Progenitor cell of endocrine pancreas (in vitro differentiated cells): ENCODE results near the gene TNIK. TPM values are rescaled to one million over a fixed set of nuclear protein-coding genes. Genes with fewer than 3 reads are reported as not detected.

Source experiments
- DNase-seq: peaks from one replicate; pipeline ENCODE4 v3.0.0; 2021; ENCODE audit warnings: low spot score; ENCODE audit not compliant: unreplicated experiment
- H3K27ac Mint-ChIP-seq: 2 replicates; pipeline ENCODE4 v1.8.0; 2021; ENCODE audit warnings: mild to moderate bottlenecking, moderate library complexity, mixed read lengths
- H3K27me3 Mint-ChIP-seq: 2 replicates; pipeline ENCODE4 v1.8.0; 2021; ENCODE audit warnings: mixed read lengths
- H3K36me3 Mint-ChIP-seq: 2 replicates; pipeline ENCODE4 v1.8.0; 2022; ENCODE audit warnings: mixed read lengths; ENCODE audit not compliant: insufficient read depth
- H3K4me1 Mint-ChIP-seq: 2 replicates; pipeline ENCODE4 v1.8.0; 2021; ENCODE audit warnings: low read depth, mixed read lengths
- H3K4me3 Mint-ChIP-seq: 2 replicates; pipeline ENCODE4 v1.8.0; 2021; ENCODE audit warnings: low read depth, mild to moderate bottlenecking, moderate library complexity, mixed read lengths
- H3K9me3 Mint-ChIP-seq: 2 replicates; pipeline ENCODE4 v1.8.0; 2021; ENCODE audit warnings: low read depth, mixed read lengths
- CTCF ChIP-seq: fragments of 200-600 bp; sonication (generic); IDR thresholded peaks from one replicate; pipeline ENCODE4 v1.5.0; 2021; ENCODE audit warnings: antibody characterized with exemption, mild to moderate bottlenecking; ENCODE audit not compliant: unreplicated experiment
- total RNA-seq: library from RNA; stranded (reverse); gene quantifications from 2 replicates; pipeline ENCODE4 v1.2.1, GENCODE V29; 2021

TNIK gene
- total RNA-seq, 1 donor from 2014 or later, result 15.7 TPM

GRCh38 chr3:171145798-171146197 lies 314.4 kb downstream of the TNIK start:
- Mint-ChIP-seq H3K36me3 (peaks cover 2% of the 10 kb centered on the region), H3K27me3 (no peaks in the 10 kb centered on the region), H3K4me3 (no peak overlapping the region), H3K9me3 (no peaks in the 10 kb centered on the region), H3K4me1 (peaks cover 7% of the 10 kb centered on the region), H3K27ac (no peak overlapping the region)
- DNase-seq, result no peak
- TF ChIP-seq CTCF, result no peak

DNA sequence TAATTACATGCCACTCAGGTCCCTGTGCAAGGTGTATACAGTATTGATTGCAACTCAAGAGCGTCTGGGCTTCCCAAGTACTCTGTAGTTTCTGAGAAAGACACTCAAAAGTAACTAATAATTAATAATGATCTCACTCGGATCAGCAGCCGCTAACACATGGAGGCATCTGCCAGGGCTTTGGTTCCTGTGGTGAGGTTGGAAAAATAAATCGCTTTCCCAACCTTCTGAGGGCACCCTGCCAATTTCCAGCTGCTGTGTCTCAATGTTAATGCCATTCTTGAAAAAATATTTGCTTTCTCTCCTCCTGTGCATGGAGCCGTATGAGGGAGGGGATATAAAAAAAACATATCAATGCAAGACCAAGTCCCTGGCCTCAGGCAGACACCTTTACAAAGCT lies 317.2 kb downstream of the TNIK start:
- no peak overlapping the region for H3K4me3 Mint-ChIP-seq
- DNase-seq, result no peak
- peaks cover 3% of the 10 kb centered on the region for H3K36me3 Mint-ChIP-seq
- TF ChIP-seq CTCF, result no peak
- no peaks in the 10 kb centered on the region for H3K9me3 Mint-ChIP-seq
- H3K4me1 Mint-ChIP-seq, result peaks cover 5% of the 10 kb centered on the region
- H3K27ac Mint-ChIP-seq, result no peak overlapping the region
- no peaks in the 10 kb centered on the region for H3K27me3 Mint-ChIP-seq

DNA sequence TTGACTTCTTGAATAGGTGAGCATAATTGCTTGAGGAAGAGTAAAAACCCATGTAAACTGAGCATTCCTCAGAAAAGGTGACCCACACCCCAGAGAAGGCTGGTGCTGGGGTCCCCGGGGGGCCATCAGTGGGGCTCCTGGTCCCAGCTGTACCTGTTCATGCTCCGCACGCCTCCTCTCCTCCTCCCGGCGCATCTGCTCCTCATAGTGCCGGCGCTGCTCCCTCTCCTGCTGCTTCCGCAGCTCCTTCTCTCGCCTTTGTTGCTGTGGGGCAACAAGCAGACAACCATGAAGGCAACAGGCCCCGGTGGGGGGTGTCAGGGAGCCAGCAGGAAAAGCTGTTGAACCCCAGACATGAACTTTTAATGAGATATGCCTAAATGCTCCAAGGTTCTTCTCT lies 320.0 kb downstream of the TNIK start:
- no peak overlapping the region for H3K27ac Mint-ChIP-seq
- H3K4me3 Mint-ChIP-seq, result no peak overlapping the region
- peaks cover 6% of the 10 kb centered on the region for H3K36me3 Mint-ChIP-seq
- no peak for TF ChIP-seq CTCF
- DNase-seq, result no peak
- no peaks in the 10 kb centered on the region for H3K27me3 Mint-ChIP-seq
- H3K9me3 Mint-ChIP-seq, result no peaks in the 10 kb centered on the region
- peaks cover 5% of the 10 kb centered on the region for H3K4me1 Mint-ChIP-seq

DNA sequence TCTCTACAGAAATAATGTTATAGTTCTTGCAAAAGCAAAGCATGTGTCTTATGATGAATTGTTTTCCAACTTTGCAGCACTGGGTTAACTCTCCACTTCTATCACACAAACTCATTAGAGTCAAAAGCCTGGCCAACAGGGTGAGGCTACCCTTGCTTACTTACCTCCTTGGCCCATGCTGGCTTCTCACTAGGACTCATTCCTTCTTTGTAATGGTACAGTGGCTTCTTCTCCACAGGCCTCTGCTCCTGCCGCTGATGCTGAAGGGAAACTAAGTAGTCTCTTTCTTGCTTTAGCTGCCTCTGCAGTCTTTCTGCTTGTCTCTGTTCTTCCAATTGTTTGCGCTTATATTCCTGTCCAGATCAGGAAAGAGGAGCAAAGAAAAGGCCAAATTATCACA lies 322.2 kb downstream of the TNIK start:
- Mint-ChIP-seq H3K27me3 (no peaks in the 10 kb centered on the region), H3K4me1 (peaks cover 4% of the 10 kb centered on the region), H3K9me3 (no peaks in the 10 kb centered on the region), H3K27ac (no peak overlapping the region), H3K4me3 (no peak overlapping the region), H3K36me3 (peaks cover 6% of the 10 kb centered on the region)
- TF ChIP-seq CTCF, result no peak
- DNase-seq, result no peak

GRCh38 chr3:171135549-171135948 lies 324.7 kb downstream of the TNIK start:
- no peaks in the 10 kb centered on the region for H3K27me3 Mint-ChIP-seq

More at GRCh38 chr3:171135549-171135948, 324.7 kb downstream of the TNIK start:
- Mint-ChIP-seq H3K27ac (no peak overlapping the region), H3K9me3 (peaks cover under 1% of the 10 kb centered on the region), H3K36me3 (peaks cover 3% of the 10 kb centered on the region), H3K4me3 (no peak overlapping the region), H3K4me1 (no peaks in the 10 kb centered on the region)
- no peak for DNase-seq
- no peak for TF ChIP-seq CTCF
